Erythroblast (primary cell): ENCODE measurements around the gene AFMID.

ENCODE experiments used
- GATA1 ChIP-seq: IDR thresholded peaks from 2 replicates; pipeline ENCODE4 v1.6.1; 2011; ENCODE audit warnings: low read depth, mild to moderate bottlenecking, control low read depth, low read length, moderate library complexity
- POLR2A ChIP-seq: IDR thresholded peaks from 2 replicates; pipeline ENCODE4 v1.6.1; 2011; ENCODE audit warnings: mild to moderate bottlenecking, low read length

DNA sequence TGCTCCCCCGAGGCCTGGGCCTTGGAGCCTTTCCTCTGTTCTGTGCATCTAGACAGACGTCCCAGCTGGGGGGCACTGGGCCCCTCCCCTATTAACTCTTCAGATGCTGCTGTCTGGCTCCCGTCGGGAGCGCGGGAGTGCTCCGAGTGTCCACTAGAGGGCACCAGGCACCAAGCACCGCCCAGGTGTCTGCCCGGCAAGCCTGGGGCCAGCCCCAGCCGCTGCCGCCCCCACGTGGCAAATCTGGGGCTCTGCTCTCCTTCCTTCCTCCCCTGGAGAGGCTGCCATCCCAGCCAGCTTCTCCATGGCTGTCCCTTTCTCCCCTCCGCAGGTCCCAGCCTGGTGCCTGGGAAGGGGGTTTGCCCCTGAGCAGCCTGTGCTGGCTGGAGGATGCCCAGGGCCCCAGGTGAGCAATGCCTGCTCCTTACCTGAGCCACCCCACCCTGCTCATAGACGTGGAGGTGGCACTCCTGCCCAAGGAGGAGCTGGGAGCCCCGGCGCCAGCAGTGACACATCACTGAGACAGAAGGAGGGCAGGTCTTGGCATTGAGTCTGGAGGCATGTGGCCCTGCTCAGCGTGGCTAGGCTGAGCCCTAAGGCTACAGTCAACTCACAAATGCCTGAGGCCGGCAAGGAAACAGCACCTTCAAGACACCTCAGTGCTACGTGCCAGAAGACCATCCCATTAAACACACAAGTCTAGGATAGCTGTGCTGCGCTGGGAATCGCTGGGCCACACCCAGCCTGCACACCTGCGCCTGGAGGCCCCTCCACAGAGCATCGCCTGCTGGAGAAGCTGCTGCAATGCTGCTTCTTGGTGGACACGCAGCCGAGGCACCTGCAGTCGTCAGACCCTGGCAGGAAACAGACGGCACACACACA lies 64.0 kb downstream of the AFMID start:
- TF ChIP-seq POLR2A (no peak), GATA1 (no peak)
